ENCODE results near the gene LPO.

Gene LPO

DNA sequence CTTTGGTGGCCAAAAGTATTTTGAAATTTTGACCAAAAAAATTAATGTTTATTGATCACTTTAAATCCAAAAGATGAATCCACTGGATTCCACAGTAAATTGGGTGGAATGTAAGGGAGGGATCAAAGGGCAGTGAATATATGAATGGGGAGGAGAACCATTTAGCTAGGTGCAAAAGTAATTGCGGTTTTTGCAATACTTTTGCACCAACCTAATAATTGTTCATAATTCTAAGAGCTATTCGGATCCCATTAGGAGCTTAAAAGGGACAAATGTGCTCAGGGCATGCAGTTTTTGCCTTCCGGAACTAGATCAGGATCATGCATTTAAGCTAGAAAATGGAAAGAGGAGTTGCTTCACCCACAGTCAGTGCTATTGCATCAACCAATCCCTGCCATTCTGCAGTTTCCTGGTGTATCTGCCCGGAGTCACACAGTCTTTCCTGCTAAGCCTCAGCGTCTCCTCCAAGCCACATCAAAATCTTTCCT is at the start of gene LPO:
Gene LPO (plus strand): TSS at position 438 of the 488 bp plus-strand sequence. CDS start 4,396 bp downstream, outside the sequence.
- in situ Hi-C loops (cut with HindIII; ENCODE audit: low pct_ligation_motif_present, low sequenced_read_pairs) = no loop called here
- TF ChIP-seq, protein P1, sequence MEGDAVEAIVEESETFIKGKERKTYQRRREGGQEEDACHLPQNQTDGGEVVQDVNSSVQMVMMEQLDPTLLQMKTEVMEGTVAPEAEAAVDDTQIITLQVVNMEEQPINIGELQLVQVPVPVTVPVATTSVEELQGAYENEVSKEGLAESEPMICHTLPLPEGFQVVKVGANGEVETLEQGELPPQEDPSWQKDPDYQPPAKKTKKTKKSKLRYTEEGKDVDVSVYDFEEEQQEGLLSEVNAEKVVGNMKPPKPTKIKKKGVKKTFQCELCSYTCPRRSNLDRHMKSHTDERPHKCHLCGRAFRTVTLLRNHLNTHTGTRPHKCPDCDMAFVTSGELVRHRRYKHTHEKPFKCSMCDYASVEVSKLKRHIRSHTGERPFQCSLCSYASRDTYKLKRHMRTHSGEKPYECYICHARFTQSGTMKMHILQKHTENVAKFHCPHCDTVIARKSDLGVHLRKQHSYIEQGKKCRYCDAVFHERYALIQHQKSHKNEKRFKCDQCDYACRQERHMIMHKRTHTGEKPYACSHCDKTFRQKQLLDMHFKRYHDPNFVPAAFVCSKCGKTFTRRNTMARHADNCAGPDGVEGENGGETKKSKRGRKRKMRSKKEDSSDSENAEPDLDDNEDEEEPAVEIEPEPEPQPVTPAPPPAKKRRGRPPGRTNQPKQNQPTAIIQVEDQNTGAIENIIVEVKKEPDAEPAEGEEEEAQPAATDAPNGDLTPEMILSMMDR (IDR thresholded peaks at IDR 0.05; ENCODE audit: low read depth, low read length, missing control alignments) = no peak

DNA sequence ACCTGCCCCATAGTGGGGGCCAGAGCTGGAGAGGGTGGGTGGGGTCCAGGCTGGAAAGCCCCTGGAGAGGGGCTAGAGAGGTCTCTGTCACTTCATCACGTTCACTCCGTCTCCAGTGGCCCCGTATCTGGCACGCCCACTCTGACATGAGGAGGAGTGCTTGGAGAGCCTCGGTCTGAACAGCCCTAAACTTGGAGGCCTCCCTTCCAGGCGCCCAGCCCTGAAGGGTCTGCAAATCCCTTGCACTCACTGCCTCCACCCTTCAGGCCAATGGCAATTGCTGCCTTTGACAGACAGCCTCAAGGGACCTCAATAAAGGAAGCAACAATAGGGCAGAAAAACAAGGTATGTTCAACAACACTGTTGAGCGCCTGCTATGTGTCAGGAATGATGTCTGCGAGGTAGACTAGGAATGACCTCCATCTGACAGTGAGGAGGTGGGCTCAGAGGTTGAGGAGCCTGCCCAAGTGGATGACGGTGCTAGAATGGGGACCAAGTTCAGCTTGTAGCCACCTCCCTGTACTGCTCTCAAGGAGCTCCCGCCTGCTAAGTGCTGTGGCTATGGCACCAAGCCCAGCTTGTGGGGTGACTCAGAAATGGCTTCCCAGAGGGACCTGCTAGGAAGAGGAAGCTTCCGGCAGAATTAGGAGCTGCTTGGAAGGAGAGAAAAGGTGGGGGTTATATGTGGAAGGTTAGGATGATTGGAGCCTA is 48.8 kb upstream of the LPO start:
- H3K27ac ChIP-seq = no peak overlapping the region
- no peak overlapping the region for H3K4me3 ChIP-seq (ENCODE audit: low read depth, low read length)
- H3K27me3 ChIP-seq (replicated peaks) = no peaks in the 10 kb centered on the region
- TF ChIP-seq, protein P1 (IDR thresholded peaks at IDR 0.05; ENCODE audit: low read depth, low read length, missing control alignments) = no peak
- in situ Hi-C loops (cut with HindIII; ENCODE audit: low pct_ligation_motif_present, low sequenced_read_pairs) = no loop called here
- no peaks in the 10 kb centered on the region for H3K36me3 ChIP-seq (replicated peaks)
- DNase-seq = peak; percentile 80

More for the DNA sequence above, at the start of gene LPO:
- DNase-seq = no peak
- Histone ChIP-seq H3K27ac (no peak within 1 kb of the TSS), H3K27me3 (replicated peaks) (peaks cover 9% of the 10 kb centered on the region), H3K36me3 (replicated peaks) (no peaks in the 10 kb centered on the region), H3K4me3 (ENCODE audit: low read depth, low read length) (no peak within 1 kb of the TSS)

DNA sequence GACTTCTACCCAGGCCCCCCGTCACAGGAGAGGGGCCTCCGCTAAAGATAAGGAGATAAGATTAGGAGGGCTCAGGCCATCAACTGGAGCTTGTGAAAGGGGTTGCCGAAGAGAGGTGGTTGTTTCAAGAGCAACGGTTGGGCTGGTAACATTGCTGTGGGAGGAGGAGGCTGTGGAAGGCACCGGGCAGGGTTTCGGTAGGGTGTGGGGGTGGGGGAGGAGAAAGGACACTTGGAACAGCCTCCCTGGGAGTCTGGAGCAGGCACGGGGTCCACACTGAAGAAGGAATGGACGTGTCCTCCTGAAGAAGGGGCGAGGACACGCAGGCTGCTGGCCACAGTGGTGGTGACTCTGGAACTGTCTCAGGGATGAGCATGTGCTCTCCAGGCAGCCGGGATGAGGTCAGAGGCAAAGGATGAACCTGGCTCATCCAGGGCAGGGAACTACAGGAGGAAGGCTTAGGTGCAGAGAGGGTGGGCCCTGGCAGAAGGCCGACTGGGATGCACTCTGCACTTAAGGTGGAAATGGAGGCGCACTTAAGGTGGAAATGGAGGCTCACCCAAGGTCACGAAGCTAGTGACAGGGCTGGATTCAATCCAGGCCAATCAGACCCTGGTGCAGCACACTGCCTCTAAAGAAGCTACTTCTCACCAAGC is 47.0 kb upstream of the LPO start:
- no peak overlapping the region for H3K4me3 ChIP-seq (ENCODE audit: low read depth, low read length)
- in situ Hi-C loops (cut with HindIII; ENCODE audit: low pct_ligation_motif_present, low sequenced_read_pairs) = no loop called here
- no peak overlapping the region for H3K27ac ChIP-seq
- no peaks in the 10 kb centered on the region for H3K36me3 ChIP-seq (replicated peaks)
- no peaks in the 10 kb centered on the region for H3K27me3 ChIP-seq (replicated peaks)
- TF ChIP-seq, protein P1 (IDR thresholded peaks at IDR 0.05; ENCODE audit: low read depth, low read length, missing control alignments) = no peak
- DNase-seq = no peak

DNA sequence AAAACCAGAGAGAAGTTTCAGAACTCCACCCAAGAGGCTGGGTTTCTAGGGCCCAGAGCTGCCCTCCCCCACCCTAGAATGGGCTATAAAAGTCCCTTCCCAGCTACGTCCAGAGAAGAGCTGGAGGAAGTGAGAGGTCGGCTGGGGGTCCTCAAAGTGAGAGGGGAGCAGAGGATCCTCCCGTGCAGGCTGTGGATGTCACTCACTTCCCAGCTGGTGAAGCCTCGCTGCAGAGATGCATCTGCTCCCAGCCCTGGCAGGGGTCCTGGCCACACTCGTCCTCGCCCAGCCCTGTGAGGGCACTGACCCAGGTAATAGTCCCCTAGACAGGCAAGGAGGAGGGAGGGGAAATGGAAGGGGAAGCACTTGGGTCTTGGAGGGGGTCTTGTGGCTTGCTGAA is 45.8 kb upstream of the LPO start, which contains the start of gene EPX:
Gene EPX (plus strand): TSS at position 115 of the 400 bp plus-strand sequence. CDS start 121 bp downstream, at position 236.
- in situ Hi-C loops (cut with HindIII; ENCODE audit: low pct_ligation_motif_present, low sequenced_read_pairs) = no loop called here
- TF ChIP-seq, protein P1 (IDR thresholded peaks at IDR 0.05; ENCODE audit: low read depth, low read length, missing control alignments) = no peak
- no peak within 1 kb of the TSS for H3K4me3 ChIP-seq (ENCODE audit: low read depth, low read length)
- DNase-seq = no peak
- H3K27ac ChIP-seq = no peak within 1 kb of the TSS
- H3K36me3 ChIP-seq (replicated peaks) = no peaks in the 10 kb centered on the region
- no peaks in the 10 kb centered on the region for H3K27me3 ChIP-seq (replicated peaks)

DNA sequence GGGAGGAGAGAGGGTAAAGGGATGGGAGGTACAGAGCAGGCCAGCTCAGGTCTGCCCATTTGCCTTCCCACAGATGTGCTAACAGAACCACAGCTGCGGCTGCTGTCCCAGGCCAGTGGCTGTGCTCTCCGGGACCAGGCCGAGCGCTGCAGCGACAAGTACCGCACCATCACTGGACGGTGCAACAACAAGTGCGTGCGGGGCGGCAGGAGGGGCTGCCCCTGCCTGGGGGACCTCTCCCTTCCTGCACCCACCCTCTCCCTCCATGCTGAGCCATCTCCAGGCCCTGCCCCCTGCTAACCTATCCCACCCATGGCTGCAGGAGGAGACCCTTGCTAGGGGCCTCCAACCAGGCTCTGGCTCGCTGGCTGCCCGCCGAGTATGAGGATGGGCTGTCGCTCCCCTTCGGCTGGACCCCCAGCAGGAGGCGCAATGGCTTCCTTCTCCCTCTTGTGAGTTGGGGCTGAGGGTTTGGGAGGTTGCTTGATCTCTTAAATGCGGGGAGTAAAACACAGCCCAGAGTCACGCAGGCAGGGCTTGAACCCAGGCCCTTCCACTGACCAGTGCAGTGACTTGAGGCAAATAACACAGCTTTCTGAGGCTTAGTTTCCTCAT is 44.6 kb upstream of the LPO start:
- Histone ChIP-seq H3K27me3 (replicated peaks) (no peaks in the 10 kb centered on the region), H3K27ac (no peak overlapping the region), H3K36me3 (replicated peaks) (no peaks in the 10 kb centered on the region), H3K4me3 (ENCODE audit: low read depth, low read length) (no peak overlapping the region)
- TF ChIP-seq, protein P1 (IDR thresholded peaks at IDR 0.05; ENCODE audit: low read depth, low read length, missing control alignments) = peak; percentile 10
- DNase-seq = no peak
- in situ Hi-C loops (cut with HindIII; ENCODE audit: low pct_ligation_motif_present, low sequenced_read_pairs) = no loop called here
